Spleen (tissue), 7 donors: ENCODE data around the gene CKMT1A.

Source experiments
- POLR2A ChIP-seq, 3 donors: fragments of 450-650 bp; IDR thresholded peaks; one replicate each; pipeline ENCODE4 v1.5.1; 2017; ENCODE audit warnings: antibody characterized with exemption in 3 of 3, mild to moderate bottlenecking in 1 of 3
- TF ChIP-seq, protein P1 (sequence below), 11 experiments: fragments of 200-600 bp in 7 of 11; fragments of 450-650 bp in 4 of 11; sonication (generic) in 4 of 11; IDR thresholded peaks in 8 of 11; conservative IDR thresholded peaks in 3 of 11; 1 replicate in 7 of 11; 2 replicates in 4 of 11; pipeline versions ENCODE4 v1.4.0 to v1.8.0; 2016 to 2021; ENCODE audit warnings: antibody characterized with exemption in 11 of 11, inconsistent platforms in 4 of 11, mild to moderate bottlenecking in 1 of 11
- donor health status: DM: no; HTN: no; CAD: no; lungs with moderate emphysema.
- donor health status: DM: no; HTN: no; CAD: no.
- donor health status: DM: no; HTN: no; CAD: no.

DNA sequence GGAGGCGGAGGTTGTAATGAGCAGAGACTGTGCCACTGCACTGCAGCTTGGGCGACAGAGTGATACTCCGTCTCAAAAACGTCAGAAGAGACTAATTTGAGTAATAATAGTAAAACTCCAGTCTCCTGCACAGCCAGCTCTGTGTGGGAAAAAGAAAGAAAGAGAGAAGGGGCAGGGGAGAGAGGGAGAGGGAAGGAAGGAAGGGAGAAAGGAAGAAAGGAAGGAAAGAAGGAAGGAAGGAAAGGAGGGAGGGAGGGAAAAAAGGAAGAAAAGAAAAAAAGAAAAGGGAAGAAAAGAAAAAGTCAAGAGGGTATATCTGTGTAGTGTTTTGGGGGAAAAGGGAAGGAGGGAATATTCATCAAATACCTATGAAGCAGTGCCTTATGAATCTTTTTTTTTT lies 29.5 kb downstream of the CKMT1A start:
- TF ChIP-seq POLR2A (IDR thresholded peaks at IDR 0.05) = no peak
- TF ChIP-seq, protein P1, sequence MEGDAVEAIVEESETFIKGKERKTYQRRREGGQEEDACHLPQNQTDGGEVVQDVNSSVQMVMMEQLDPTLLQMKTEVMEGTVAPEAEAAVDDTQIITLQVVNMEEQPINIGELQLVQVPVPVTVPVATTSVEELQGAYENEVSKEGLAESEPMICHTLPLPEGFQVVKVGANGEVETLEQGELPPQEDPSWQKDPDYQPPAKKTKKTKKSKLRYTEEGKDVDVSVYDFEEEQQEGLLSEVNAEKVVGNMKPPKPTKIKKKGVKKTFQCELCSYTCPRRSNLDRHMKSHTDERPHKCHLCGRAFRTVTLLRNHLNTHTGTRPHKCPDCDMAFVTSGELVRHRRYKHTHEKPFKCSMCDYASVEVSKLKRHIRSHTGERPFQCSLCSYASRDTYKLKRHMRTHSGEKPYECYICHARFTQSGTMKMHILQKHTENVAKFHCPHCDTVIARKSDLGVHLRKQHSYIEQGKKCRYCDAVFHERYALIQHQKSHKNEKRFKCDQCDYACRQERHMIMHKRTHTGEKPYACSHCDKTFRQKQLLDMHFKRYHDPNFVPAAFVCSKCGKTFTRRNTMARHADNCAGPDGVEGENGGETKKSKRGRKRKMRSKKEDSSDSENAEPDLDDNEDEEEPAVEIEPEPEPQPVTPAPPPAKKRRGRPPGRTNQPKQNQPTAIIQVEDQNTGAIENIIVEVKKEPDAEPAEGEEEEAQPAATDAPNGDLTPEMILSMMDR (IDR thresholded peaks at IDR 0.05 in 8 of 11, conservative IDR thresholded peaks at IDR 0.05 in 3 of 11) = no peak
